GM18873 (cell line): ENCODE data around the gene ADAP1.
"Not testable (repeated sequence)": the region's sequence is repeated elsewhere in the genome, so short reads cannot be mapped to it uniquely, and the experiment has no call there.

ENCODE experiments used
- ATAC-seq: cut with Tn5 transposase; IDR thresholded peaks from one replicate; pipeline ENCODE4 v1.9.1; 2021; ENCODE audit warnings: mild to moderate bottlenecking, moderate library complexity, moderate number of reproducible peaks; ENCODE audit not compliant: unreplicated experiment, low FRiP score

ADAP1 gene

GRCh38 chr7:884191-885003 is 70.1 kb downstream of the ADAP1 start:
- no peak for ATAC-seq

- ATAC-seq = no peak
Observed at GRCh38 chr7:883055-884021, 71.1 kb downstream of the ADAP1 start.

- ATAC-seq = no peak
Observed at GRCh38 chr7:882336-883035, 72.0 kb downstream of the ADAP1 start.

- ATAC-seq = no peak
Observed at GRCh38 chr7:881441-882234, 72.8 kb downstream of the ADAP1 start.

GRCh38 chr7:880450-880849 is 74.0 kb downstream of the ADAP1 start:
- ATAC-seq = no peak

- no peak for ATAC-seq
Observed at GRCh38 chr7:879706-880105, 74.8 kb downstream of the ADAP1 start.

GRCh38 chr7:879093-879492 is 75.4 kb downstream of the ADAP1 start:
- no peak for ATAC-seq

- ATAC-seq = no peak
Observed at GRCh38 chr7:877312-878232, 76.9 kb downstream of the ADAP1 start.

GRCh38 chr7:876972-877311 is 77.5 kb downstream of the ADAP1 start:
- peak; percentile 7 for ATAC-seq

- peak; percentile 58 for ATAC-seq
Observed at GRCh38 chr7:876077-876971, 78.2 kb downstream of the ADAP1 start, which contains the start of gene GET4. TSS of gene GET4 (plus strand) at chr7:876554. CDS start at chr7:876646, 92 bp downstream.

GRCh38 chr7:875476-876076 is 78.9 kb downstream of the ADAP1 start:
- ATAC-seq = no peak

- no peak for ATAC-seq
Observed at GRCh38 chr7:875051-875450, 79.4 kb downstream of the ADAP1 start.

GRCh38 chr7:874031-874749 is 80.3 kb downstream of the ADAP1 start:
- ATAC-seq = no peak

- ATAC-seq = no peak
Observed at GRCh38 chr7:873367-874002, 81.0 kb downstream of the ADAP1 start.

GRCh38 chr7:872685-873084 is 81.8 kb downstream of the ADAP1 start:
- ATAC-seq = not testable (repeated sequence)

GRCh38 chr7:871900-872537 is 82.5 kb downstream of the ADAP1 start:
- no peak for ATAC-seq
